Measurements from ENCODE around the gene ABLIM1.

The ABLIM1 gene

GRCh38 chr10:114577133-114577532 is 80.9 kb downstream of the ABLIM1 start:
- DNase-seq (ENCODE audit: low spot score) = no peak

GRCh38 chr10:114576716-114577115 is 81.4 kb downstream of the ABLIM1 start:
- DNase-seq (ENCODE audit: low spot score) = no peak

GRCh38 chr10:114576132-114576487 is 82.0 kb downstream of the ABLIM1 start:
- no peak for DNase-seq (ENCODE audit: low spot score)

GRCh38 chr10:114575417-114576131 is 82.5 kb downstream of the ABLIM1 start:
- DNase-seq (ENCODE audit: low spot score) = no peak

- no peak for DNase-seq (ENCODE audit: low spot score)
Observed at GRCh38 chr10:114573330-114574045, 84.6 kb downstream of the ABLIM1 start.

GRCh38 chr10:114571316-114571999 is 86.6 kb downstream of the ABLIM1 start:
- peak; percentile 10 for DNase-seq (ENCODE audit: low spot score)

GRCh38 chr10:114566064-114566463 is 92.0 kb downstream of the ABLIM1 start:
- DNase-seq (ENCODE audit: low spot score) = peak; percentile 63

GRCh38 chr10:114565066-114565465 is 93.0 kb downstream of the ABLIM1 start:
- no peak for DNase-seq (ENCODE audit: low spot score)

- no peak for DNase-seq (ENCODE audit: low spot score)
Observed at GRCh38 chr10:114561008-114561523, 97.0 kb downstream of the ABLIM1 start.

- DNase-seq (ENCODE audit: low spot score) = no peak
Observed at GRCh38 chr10:114560144-114560543, 97.9 kb downstream of the ABLIM1 start.

- DNase-seq (ENCODE audit: low spot score) = no peak
Observed at GRCh38 chr10:114559636-114560035, 98.4 kb downstream of the ABLIM1 start.

GRCh38 chr10:114557854-114558253 is 100.2 kb downstream of the ABLIM1 start:
- no peak for DNase-seq (ENCODE audit: low spot score)

GRCh38 chr10:114556236-114557122 is 101.6 kb downstream of the ABLIM1 start:
- DNase-seq (ENCODE audit: low spot score) = no peak

- no peak for DNase-seq (ENCODE audit: low spot score)
Observed at GRCh38 chr10:114553436-114553835, 104.6 kb downstream of the ABLIM1 start.

- DNase-seq (ENCODE audit: low spot score) = no peak
Observed at GRCh38 chr10:114552050-114552449, 106.0 kb downstream of the ABLIM1 start.

- no peak for DNase-seq (ENCODE audit: low spot score)
Observed at GRCh38 chr10:114551636-114551972, 106.5 kb downstream of the ABLIM1 start.

GRCh38 chr10:114550756-114551635 is 107.1 kb downstream of the ABLIM1 start:
- DNase-seq (ENCODE audit: low spot score) = no peak

GRCh38 chr10:114548662-114549061 is 109.4 kb downstream of the ABLIM1 start:
- DNase-seq (ENCODE audit: low spot score) = no peak

- DNase-seq (ENCODE audit: low spot score) = no peak
Observed at GRCh38 chr10:114547514-114547913, 110.6 kb downstream of the ABLIM1 start.

- DNase-seq (ENCODE audit: low spot score) = no peak
Observed at GRCh38 chr10:114547056-114547455, 111.0 kb downstream of the ABLIM1 start.

- DNase-seq (ENCODE audit: low spot score) = no peak
Observed at GRCh38 chr10:114545819-114546218, 112.3 kb downstream of the ABLIM1 start.
